ENCODE data around the gene NTRK3.

Gene NTRK3

DNA sequence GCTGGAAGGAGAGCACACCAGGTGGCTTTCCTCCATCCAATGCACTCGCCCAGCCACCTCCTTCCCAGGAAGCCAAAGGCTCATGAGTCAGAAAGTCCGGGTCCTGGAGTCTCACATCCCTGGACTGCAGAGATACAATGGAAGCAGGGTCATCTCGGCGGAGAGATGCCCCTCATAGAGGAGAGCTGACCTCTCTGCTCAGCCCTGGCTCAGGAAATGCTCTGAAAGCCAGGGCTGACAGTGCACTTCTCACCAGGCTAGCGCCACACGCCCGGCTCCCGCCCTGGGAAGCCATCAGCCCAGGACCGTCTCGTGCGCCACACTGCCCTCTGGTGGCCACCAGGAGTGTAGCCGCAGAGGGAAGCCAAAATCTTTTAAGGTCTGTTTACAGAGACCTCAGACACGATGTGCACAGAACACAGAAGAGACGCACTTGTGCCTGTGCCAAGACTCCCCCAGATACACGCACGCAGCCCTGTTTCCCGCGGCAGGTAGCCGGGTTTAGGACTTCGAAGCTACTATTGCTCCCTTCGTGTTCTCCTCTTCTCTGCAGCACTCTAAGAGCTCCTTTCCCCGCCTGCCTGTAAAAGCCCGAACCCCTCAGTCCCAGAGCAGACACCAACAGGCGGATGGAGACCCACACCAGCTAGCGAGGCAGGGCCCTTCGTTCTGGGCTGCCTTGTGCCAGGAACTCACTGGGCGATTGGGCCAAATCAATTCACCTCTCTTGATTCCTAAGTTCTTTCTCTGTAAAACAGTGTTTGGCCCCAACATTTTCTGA, 9.7 kb downstream of the NTRK3 start:
- Histone ChIP-seq H3K4me3 (ENCODE audit: low read length) (peak overlapping the region; percentile 67), H3K4me1 (ENCODE audit: low read length) (peaks cover 9% of the 10 kb centered on the region), H3K27ac (ENCODE audit: low read length) (no peak overlapping the region), H4K20me1 (ENCODE audit: insufficient read depth, low read length) (no peaks in the 10 kb centered on the region), H2AFZ (ENCODE audit: low read depth, low read length) (peak overlapping the region; percentile 81), H3K27me3 (ENCODE audit: low read depth, low read length) (no peaks in the 10 kb centered on the region), H3K9me3 (ENCODE audit: insufficient read depth, low read length) (no peaks in the 10 kb centered on the region), H3K36me3 (replicated peaks; ENCODE audit: low read depth, low read length) (no peaks in the 10 kb centered on the region), H3K4me2 (ENCODE audit: low read length) (peak overlapping the region; percentile 87), H3K9ac (ENCODE audit: low read length) (peak overlapping the region; percentile 16; the same call in 1 of the 2 replicates), H3K79me2 (ENCODE audit: low read length) (no peaks in the 10 kb centered on the region)
- TF ChIP-seq, protein P1, sequence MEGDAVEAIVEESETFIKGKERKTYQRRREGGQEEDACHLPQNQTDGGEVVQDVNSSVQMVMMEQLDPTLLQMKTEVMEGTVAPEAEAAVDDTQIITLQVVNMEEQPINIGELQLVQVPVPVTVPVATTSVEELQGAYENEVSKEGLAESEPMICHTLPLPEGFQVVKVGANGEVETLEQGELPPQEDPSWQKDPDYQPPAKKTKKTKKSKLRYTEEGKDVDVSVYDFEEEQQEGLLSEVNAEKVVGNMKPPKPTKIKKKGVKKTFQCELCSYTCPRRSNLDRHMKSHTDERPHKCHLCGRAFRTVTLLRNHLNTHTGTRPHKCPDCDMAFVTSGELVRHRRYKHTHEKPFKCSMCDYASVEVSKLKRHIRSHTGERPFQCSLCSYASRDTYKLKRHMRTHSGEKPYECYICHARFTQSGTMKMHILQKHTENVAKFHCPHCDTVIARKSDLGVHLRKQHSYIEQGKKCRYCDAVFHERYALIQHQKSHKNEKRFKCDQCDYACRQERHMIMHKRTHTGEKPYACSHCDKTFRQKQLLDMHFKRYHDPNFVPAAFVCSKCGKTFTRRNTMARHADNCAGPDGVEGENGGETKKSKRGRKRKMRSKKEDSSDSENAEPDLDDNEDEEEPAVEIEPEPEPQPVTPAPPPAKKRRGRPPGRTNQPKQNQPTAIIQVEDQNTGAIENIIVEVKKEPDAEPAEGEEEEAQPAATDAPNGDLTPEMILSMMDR (IDR thresholded peaks at IDR 0.05; ENCODE audit: low read depth, low read length), result peak; percentile 95
- TF ChIP-seq EZH2phosphoT487 (IDR thresholded peaks at IDR 0.05; ENCODE audit: low read depth), result no peak

DNA sequence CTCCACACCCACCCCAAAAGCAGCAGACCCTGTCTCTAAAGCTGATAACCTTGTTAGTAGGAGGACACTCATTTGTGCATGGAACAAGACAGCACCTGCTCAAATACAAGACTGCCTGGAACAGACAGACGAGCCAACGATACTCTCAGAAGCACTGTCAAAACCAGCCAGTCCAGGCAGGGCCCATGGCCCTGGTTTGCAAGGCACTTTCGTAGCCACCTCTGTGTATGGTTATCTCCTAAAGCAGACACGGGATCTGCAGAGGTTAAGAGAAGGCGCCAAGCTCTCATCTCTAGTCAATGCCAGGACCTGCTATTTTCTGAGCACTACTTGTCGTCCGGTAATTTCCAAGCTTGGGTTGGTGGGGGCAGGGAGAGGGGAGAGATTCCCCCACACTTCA, 10.5 kb downstream of the NTRK3 start:
- H3K9me3 ChIP-seq (ENCODE audit: insufficient read depth, low read length), result no peaks in the 10 kb centered on the region
- H4K20me1 ChIP-seq (ENCODE audit: insufficient read depth, low read length), result no peaks in the 10 kb centered on the region
- no peak overlapping the region for H3K4me3 ChIP-seq (ENCODE audit: low read length)
- peaks cover 9% of the 10 kb centered on the region for H3K4me1 ChIP-seq (ENCODE audit: low read length)
- no peaks in the 10 kb centered on the region for H3K27me3 ChIP-seq (ENCODE audit: low read depth, low read length)
- no peaks in the 10 kb centered on the region for H3K79me2 ChIP-seq (ENCODE audit: low read length)
- peak overlapping the region; percentile 81 for H2AFZ ChIP-seq (ENCODE audit: low read depth, low read length)
- no peak overlapping the region for H3K27ac ChIP-seq (ENCODE audit: low read length)
- no peak overlapping the region for H3K9ac ChIP-seq (ENCODE audit: low read length)
- TF ChIP-seq, protein P1 (IDR thresholded peaks at IDR 0.05; ENCODE audit: low read depth, low read length), result no peak
- no peak for TF ChIP-seq EZH2phosphoT487 (IDR thresholded peaks at IDR 0.05; ENCODE audit: low read depth)
- H3K4me2 ChIP-seq (ENCODE audit: low read length), result peak overlapping the region; percentile 87
- H3K36me3 ChIP-seq (replicated peaks; ENCODE audit: low read depth, low read length), result no peaks in the 10 kb centered on the region

DNA sequence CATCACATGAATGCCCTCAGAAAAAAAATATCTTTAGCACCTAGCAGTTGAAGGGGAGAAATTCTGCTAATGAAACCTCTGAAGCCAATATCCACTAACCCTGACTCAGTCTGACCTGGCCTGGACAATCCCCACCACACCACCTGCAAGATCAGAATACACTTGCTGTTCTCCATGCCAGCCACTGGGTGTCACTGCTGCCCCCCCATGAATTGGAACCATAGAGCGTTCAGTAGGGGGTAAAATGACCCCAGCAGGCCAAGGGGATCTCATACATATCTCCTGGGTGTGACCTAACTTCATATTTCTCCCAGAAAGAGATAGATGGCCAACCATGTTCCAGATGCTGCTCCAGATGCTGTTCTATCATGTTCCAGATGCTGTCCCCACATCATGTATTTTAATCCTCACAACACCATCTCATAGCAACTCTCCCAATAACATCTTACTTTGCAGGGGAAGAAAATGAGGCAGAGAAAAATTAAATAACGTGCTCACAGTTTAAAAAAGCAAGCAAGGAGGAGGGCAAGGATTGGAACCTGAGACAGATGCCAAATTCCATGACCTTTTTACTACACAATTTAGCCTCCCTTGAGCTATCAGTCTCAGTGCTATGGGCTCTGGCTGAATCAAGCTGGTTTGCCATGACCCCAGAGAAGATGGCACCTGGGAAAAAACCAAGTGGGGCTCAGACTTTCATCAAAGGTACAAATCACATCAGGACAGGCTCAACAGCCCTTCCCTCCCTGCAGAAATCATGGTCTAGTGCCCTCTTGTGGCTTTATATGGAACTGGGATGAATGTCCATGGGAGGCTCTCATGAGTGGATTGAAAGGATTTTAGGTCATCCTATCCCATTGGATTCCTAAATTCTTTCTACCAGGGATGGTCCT, 12.4 kb downstream of the NTRK3 start:
- TF ChIP-seq EZH2phosphoT487 (IDR thresholded peaks at IDR 0.05; ENCODE audit: low read depth), result no peak
- TF ChIP-seq, protein P1 (IDR thresholded peaks at IDR 0.05; ENCODE audit: low read depth, low read length), result peak; percentile 83
- Histone ChIP-seq H3K79me2 (ENCODE audit: low read length) (no peaks in the 10 kb centered on the region), H4K20me1 (ENCODE audit: insufficient read depth, low read length) (no peaks in the 10 kb centered on the region)

More for the DNA sequence above, 12.4 kb downstream of the NTRK3 start:
- Histone ChIP-seq H3K9me3 (ENCODE audit: insufficient read depth, low read length) (no peaks in the 10 kb centered on the region), H3K9ac (ENCODE audit: low read length) (no peak overlapping the region), H3K4me3 (ENCODE audit: low read length) (no peak overlapping the region), H3K27me3 (ENCODE audit: low read depth, low read length) (no peaks in the 10 kb centered on the region), H3K27ac (ENCODE audit: low read length) (no peak overlapping the region), H3K4me1 (ENCODE audit: low read length) (peaks cover 9% of the 10 kb centered on the region), H2AFZ (ENCODE audit: low read depth, low read length) (no peak overlapping the region; the same call in 1 of the 2 replicates), H3K4me2 (ENCODE audit: low read length) (no peak overlapping the region), H3K36me3 (replicated peaks; ENCODE audit: low read depth, low read length) (no peaks in the 10 kb centered on the region)
